Activated CD8-positive, alpha-beta T cell treated with anti-CD3 and anti-CD28 coated beads, Interleukin-2, amount 10 ng/mL, durations not matched to agents 7 days and 5 days (primary cell): ENCODE measurements around the gene LRRC4C. TPM values are rescaled to one million over a fixed set of nuclear protein-coding genes. Genes with fewer than 3 reads are reported as not detected.
"Not testable (repeated sequence)": the region's sequence is repeated elsewhere in the genome, so short reads cannot be mapped to it uniquely, and the experiment has no call there.

ENCODE experiments used
- ATAC-seq: fragments of 150-1000 bp; cut with Tn5 transposase; one replicate; pipeline ENCODE4 v1.10.0; 2021; ENCODE audit warnings: moderate library complexity
- CTCF ChIA-PET: fragments of 350-600 bp; sonication (Branson Sonifier 250); formaldehyde crosslinking; loops from one replicate; lab custom pipeline; 2021; ENCODE audit warnings: antibody characterized with exemption; lab: Charles Lee
- POLR2A ChIA-PET: fragments of 350-600 bp; sonication (Branson Sonifier 250); formaldehyde crosslinking; loops from one replicate; lab custom pipeline; 2021; ENCODE audit warnings: antibody characterized with exemption; lab: Charles Lee
- DNase-seq: peaks from one replicate; pipeline ENCODE4 v3.0.0-alpha.2; 2020
- H3K27ac Mint-ChIP-seq: one replicate; pipeline ENCODE4 v1.8.0; 2021; ENCODE audit warnings: mild to moderate bottlenecking, mixed read lengths
- H3K27me3 Mint-ChIP-seq: one replicate; pipeline ENCODE4 v1.8.0; 2021; ENCODE audit warnings: low read depth, mixed read lengths
- H3K36me3 Mint-ChIP-seq: one replicate; pipeline ENCODE4 v1.8.0; 2021; ENCODE audit warnings: low read depth, mixed read lengths
- H3K4me1 Mint-ChIP-seq: one replicate; pipeline ENCODE4 v1.8.0; 2021; ENCODE audit warnings: low read depth, mixed read lengths
- H3K4me3 Mint-ChIP-seq: one replicate; pipeline ENCODE4 v1.8.0; 2021; ENCODE audit warnings: mild to moderate bottlenecking, mixed read lengths
- H3K9me3 Mint-ChIP-seq: one replicate; pipeline ENCODE4 v1.8.0; 2022; ENCODE audit warnings: mixed read lengths; ENCODE audit not compliant: insufficient read depth
- total RNA-seq, 2 experiments: library from RNA; stranded (reverse); gene quantifications; one replicate each; pipeline ENCODE4 v1.2.3, GENCODE V29; 2021

Gene LRRC4C
- total RNA-seq, 2 experiments from 2014 or later: not detected

GRCh38 chr11:40877256-40877655, 582.2 kb downstream of the LRRC4C start:
- no peak for ATAC-seq
- POLR2A ChIA-PET: no interaction called here

GRCh38 chr11:40867991-40868632, 591.3 kb downstream of the LRRC4C start:
- peaks cover 11% of the 10 kb centered on the region for H3K9me3 Mint-ChIP-seq
- H3K27ac Mint-ChIP-seq: no peak overlapping the region
- ChIA-PET CTCF (no interaction called here), POLR2A (no interaction called here)
- ATAC-seq: no peak
- no peaks in the 10 kb centered on the region for H3K4me1 Mint-ChIP-seq
- H3K4me3 Mint-ChIP-seq: no peak overlapping the region
- no peak for DNase-seq
- no peaks in the 10 kb centered on the region for H3K36me3 Mint-ChIP-seq
- no peaks in the 10 kb centered on the region for H3K27me3 Mint-ChIP-seq

More at GRCh38 chr11:40877256-40877655, 582.2 kb downstream of the LRRC4C start:
- Mint-ChIP-seq H3K36me3 (no peaks in the 10 kb centered on the region), H3K27me3 (no peaks in the 10 kb centered on the region), H3K27ac (no peak overlapping the region), H3K9me3 (peaks cover 28% of the 10 kb centered on the region), H3K4me1 (no peaks in the 10 kb centered on the region), H3K4me3 (no peak overlapping the region)
- no peak for DNase-seq
- CTCF ChIA-PET: interaction anchor here (0.7 kb wide), 1 partner anchor 1058 kb away, joined by 3 read pairs; no protein-coding TSS in a partner anchor

DNA sequence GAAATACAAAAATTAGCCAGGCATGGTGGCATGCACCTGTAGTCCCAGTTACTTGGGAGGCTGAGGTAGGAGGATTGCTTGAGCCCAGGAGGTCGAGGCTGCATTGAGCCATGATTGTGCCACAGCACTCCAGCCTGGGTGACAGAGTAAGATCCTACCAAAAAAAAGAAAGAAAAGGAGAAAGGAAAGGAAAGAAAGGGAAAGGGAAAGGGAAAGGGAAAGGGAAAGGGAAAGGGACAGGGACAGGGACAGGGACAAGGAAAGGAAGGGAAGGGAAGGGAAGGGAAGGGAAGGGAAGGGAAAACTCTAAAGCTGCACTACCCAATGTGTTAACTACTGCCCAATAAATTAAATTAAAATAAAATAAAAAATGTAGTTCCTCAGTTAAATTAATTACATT, 601.7 kb downstream of the LRRC4C start:
- POLR2A ChIA-PET, ATAC-seq, H3K9me3 Mint-ChIP-seq, CTCF ChIA-PET, H3K4me3 Mint-ChIP-seq, H3K36me3 Mint-ChIP-seq, DNase-seq, H3K27me3 Mint-ChIP-seq, H3K4me1 Mint-ChIP-seq, H3K27ac Mint-ChIP-seq: not testable (repeated sequence)

DNA sequence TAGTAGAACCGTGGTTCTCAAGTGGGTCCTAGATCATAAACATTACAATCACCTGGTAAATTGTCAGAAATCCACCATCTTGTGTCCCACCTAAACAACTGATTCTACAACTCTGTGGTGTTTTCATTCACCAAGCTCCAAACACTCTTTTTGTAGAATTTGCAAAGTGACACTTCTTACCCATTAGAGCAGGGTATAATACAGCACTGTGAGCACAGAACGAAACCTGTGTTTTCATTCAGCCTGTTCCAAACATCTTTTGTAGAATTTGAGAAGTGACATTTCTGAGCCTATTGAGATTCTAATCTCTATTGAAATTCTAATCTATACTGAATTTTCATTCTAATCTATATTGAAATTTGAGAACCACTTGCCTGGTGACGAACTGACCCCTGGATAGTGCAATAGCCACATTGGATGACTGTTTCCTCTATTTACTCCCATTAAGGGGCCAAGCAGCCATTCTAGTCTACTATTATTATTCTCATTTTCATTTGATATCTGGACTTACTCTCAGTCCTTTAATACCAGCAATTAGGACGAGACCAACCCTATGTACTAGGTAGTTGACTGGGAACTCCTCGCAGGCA, 616.6 kb downstream of the LRRC4C start:
- no peak for ATAC-seq
- ChIA-PET CTCF (no interaction called here), POLR2A (no interaction called here)
- Mint-ChIP-seq H3K4me1 (no peaks in the 10 kb centered on the region), H3K27me3 (no peaks in the 10 kb centered on the region), H3K36me3 (no peaks in the 10 kb centered on the region), H3K9me3 (peaks cover 23% of the 10 kb centered on the region), H3K4me3 (no peak overlapping the region), H3K27ac (no peak overlapping the region)
- no peak for DNase-seq

GRCh38 chr11:40841231-40841630, 618.2 kb downstream of the LRRC4C start:
- no peak for DNase-seq
- CTCF ChIA-PET: no interaction called here
- Mint-ChIP-seq H3K4me1 (no peaks in the 10 kb centered on the region), H3K9me3 (peaks cover 23% of the 10 kb centered on the region), H3K36me3 (no peaks in the 10 kb centered on the region), H3K27me3 (no peaks in the 10 kb centered on the region), H3K27ac (no peak overlapping the region), H3K4me3 (no peak overlapping the region)
- ATAC-seq: no peak
- POLR2A ChIA-PET: no interaction called here

DNA sequence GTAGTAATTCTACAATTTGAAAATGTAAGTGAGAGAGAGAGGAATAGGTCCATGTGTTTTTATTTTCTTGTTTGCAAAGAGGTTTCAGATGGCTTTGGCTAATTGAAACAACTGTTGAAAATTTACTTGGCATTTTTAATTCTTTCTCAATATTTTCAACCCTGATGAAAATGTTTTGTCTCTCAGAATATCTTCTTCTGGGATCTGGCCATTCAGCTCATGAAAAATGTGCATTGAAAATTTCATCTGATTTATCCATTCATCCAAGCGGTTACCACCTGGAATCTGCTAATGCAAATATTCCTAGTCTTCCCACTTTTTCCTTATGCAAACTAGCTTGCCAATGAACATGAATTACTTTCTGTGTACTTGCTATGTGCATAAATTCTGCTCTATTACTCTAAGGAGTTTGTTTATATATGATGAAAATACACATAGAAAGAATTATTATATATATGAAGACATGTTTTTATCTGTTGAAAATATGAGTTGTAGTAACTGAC, 621.2 kb downstream of the LRRC4C start:
- DNase-seq: no peak
- no peaks in the 10 kb centered on the region for H3K36me3 Mint-ChIP-seq
- ChIA-PET POLR2A (no interaction called here), CTCF (no interaction called here)
- no peak overlapping the region for H3K27ac Mint-ChIP-seq
- no peaks in the 10 kb centered on the region for H3K27me3 Mint-ChIP-seq
- peaks cover 22% of the 10 kb centered on the region for H3K9me3 Mint-ChIP-seq
- no peaks in the 10 kb centered on the region for H3K4me1 Mint-ChIP-seq
- no peak for ATAC-seq
- H3K4me3 Mint-ChIP-seq: no peak overlapping the region

- ChIA-PET POLR2A (no interaction called here), CTCF (no interaction called here)
- no peak for ATAC-seq
- no peaks in the 10 kb centered on the region for H3K36me3 Mint-ChIP-seq
- peaks cover 26% of the 10 kb centered on the region for H3K9me3 Mint-ChIP-seq
- H3K4me1 Mint-ChIP-seq: no peaks in the 10 kb centered on the region
- DNase-seq: no peak
- no peak overlapping the region for H3K27ac Mint-ChIP-seq
- H3K4me3 Mint-ChIP-seq: no peak overlapping the region
- H3K27me3 Mint-ChIP-seq: no peaks in the 10 kb centered on the region
Observed at GRCh38 chr11:40827116-40827515, 632.3 kb downstream of the LRRC4C start.

DNA sequence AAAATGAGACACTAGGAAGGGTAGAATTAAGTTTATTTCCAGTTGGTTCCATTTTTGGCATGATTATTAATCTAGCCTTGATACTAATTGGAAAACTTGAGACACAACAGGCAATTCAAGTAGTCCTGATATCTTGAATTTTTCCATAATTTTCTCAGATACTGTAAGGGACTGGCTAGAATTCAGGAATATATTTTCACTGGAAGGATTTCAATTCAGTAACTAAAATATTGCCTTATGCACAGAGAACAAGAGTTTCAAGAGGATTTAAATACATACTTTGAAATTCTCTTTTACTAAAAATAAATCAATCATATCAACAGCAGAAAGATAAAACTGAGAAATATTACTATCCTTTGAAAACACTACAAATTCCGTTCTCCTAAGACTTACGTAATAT, 632.9 kb downstream of the LRRC4C start:
- H3K27ac Mint-ChIP-seq: no peak overlapping the region
- H3K9me3 Mint-ChIP-seq: peaks cover 28% of the 10 kb centered on the region
- POLR2A ChIA-PET: no interaction called here
- no peak for ATAC-seq
- no peaks in the 10 kb centered on the region for H3K36me3 Mint-ChIP-seq
- H3K4me3 Mint-ChIP-seq: no peak overlapping the region
- H3K27me3 Mint-ChIP-seq: no peaks in the 10 kb centered on the region
- CTCF ChIA-PET: no interaction called here
- H3K4me1 Mint-ChIP-seq: no peaks in the 10 kb centered on the region
- DNase-seq: no peak

- POLR2A ChIA-PET: no interaction called here
- H3K4me1 Mint-ChIP-seq: no peaks in the 10 kb centered on the region
- H3K36me3 Mint-ChIP-seq: no peaks in the 10 kb centered on the region
- H3K27me3 Mint-ChIP-seq: no peaks in the 10 kb centered on the region
- no peak overlapping the region for H3K4me3 Mint-ChIP-seq
- H3K9me3 Mint-ChIP-seq: peaks cover 22% of the 10 kb centered on the region
- CTCF ChIA-PET: no interaction called here
- ATAC-seq (no peak), DNase-seq (no peak)
- no peak overlapping the region for H3K27ac Mint-ChIP-seq
Observed at GRCh38 chr11:40825201-40825834, 634.1 kb downstream of the LRRC4C start.

GRCh38 chr11:40819230-40819629, 640.2 kb downstream of the LRRC4C start:
- H3K9me3 Mint-ChIP-seq: peaks cover 33% of the 10 kb centered on the region
- DNase-seq: no peak
- H3K4me1 Mint-ChIP-seq: no peaks in the 10 kb centered on the region
- H3K27ac Mint-ChIP-seq: no peak overlapping the region
- ChIA-PET CTCF (no interaction called here), POLR2A (no interaction called here)
- no peak overlapping the region for H3K4me3 Mint-ChIP-seq
- ATAC-seq: no peak
- no peaks in the 10 kb centered on the region for H3K36me3 Mint-ChIP-seq
- no peaks in the 10 kb centered on the region for H3K27me3 Mint-ChIP-seq

DNA sequence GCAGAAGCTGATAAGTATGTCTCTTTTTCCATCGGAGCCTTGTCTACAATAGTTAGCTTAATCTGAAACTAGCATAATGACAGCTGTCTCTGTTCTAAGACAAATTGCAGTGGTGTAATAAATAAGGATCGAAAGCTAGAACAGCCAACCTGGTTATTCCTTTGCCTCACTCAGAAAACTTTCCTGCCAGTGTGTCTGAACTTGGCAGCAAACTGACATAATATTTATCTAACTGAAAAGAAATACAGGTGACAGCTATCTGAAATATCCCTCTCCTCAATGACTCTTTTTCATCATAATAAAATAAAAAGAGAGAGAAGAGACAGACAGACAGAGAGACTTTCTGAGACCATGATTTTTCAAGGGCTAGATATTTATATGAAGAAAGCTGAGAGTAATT, 642.5 kb downstream of the LRRC4C start:
- no peak for ATAC-seq

GRCh38 chr11:40797981-40798380, 661.5 kb downstream of the LRRC4C start:
- DNase-seq (no peak), ATAC-seq (no peak)
- Mint-ChIP-seq H3K4me3 (no peak overlapping the region), H3K9me3 (peaks cover 6% of the 10 kb centered on the region), H3K4me1 (no peaks in the 10 kb centered on the region), H3K27me3 (no peaks in the 10 kb centered on the region), H3K27ac (no peak overlapping the region), H3K36me3 (no peaks in the 10 kb centered on the region)
- CTCF ChIA-PET: no interaction called here
- POLR2A ChIA-PET: no interaction called here

More for the DNA sequence above, 642.5 kb downstream of the LRRC4C start:
- Mint-ChIP-seq H3K4me3 (no peak overlapping the region), H3K4me1 (no peaks in the 10 kb centered on the region), H3K27ac (no peak overlapping the region), H3K27me3 (no peaks in the 10 kb centered on the region), H3K9me3 (peaks cover 24% of the 10 kb centered on the region), H3K36me3 (no peaks in the 10 kb centered on the region)
- no peak for DNase-seq
- ChIA-PET POLR2A (no interaction called here), CTCF (no interaction called here)
